ENCODE results near the gene STYXL1. TPM values are rescaled to one million over a fixed set of nuclear protein-coding genes. Genes with fewer than 3 reads are reported as not detected.
"Not testable (repeated sequence)": the region's sequence is repeated elsewhere in the genome, so short reads cannot be mapped to it uniquely, and the experiment has no call there.

The STYXL1 gene
- total RNA-seq, 3 donors from 2014 or later: 27.5 to 38.3 (median 28.3) TPM

GRCh38 chr7:76054123-76055120, 6.6 kb upstream of the STYXL1 start:
- peak overlapping the region; percentile 4 to 29 for H3K27ac ChIP-seq
- TF ChIP-seq CTCF (IDR thresholded peaks at IDR 0.05) (no peak), POLR2AphosphoS5 (IDR thresholded peaks at IDR 0.05) (no peak), POLR2A (IDR thresholded peaks at IDR 0.05) (no peak)
- no peaks in the 10 kb centered on the region for H3K4me1 ChIP-seq
- H3K9me3 ChIP-seq: no peaks in the 10 kb centered on the region
- no peaks in the 10 kb centered on the region for H3K27me3 ChIP-seq
- peaks cover 21% of the 10 kb centered on the region for H3K36me3 ChIP-seq
- intact Hi-C loops (cut with DNase I; ENCODE audit: low total_unique reads): no loop called here
- no peak overlapping the region for H3K4me3 ChIP-seq
- peak in 1 of 2 donors; percentile 22 for DNase-seq (ENCODE audit: low spot score in 2 of 2)

GRCh38 chr7:76053461-76053860, 5.7 kb upstream of the STYXL1 start:
- no peak overlapping the region for H3K4me3 ChIP-seq
- no peaks in the 10 kb centered on the region for H3K4me1 ChIP-seq
- no peak for TF ChIP-seq POLR2A (IDR thresholded peaks at IDR 0.05)
- TF ChIP-seq POLR2AphosphoS5 (IDR thresholded peaks at IDR 0.05): no peak
- no peak for TF ChIP-seq CTCF (IDR thresholded peaks at IDR 0.05)
- peaks cover 13% of the 10 kb centered on the region for H3K36me3 ChIP-seq
- H3K27me3 ChIP-seq: no peaks in the 10 kb centered on the region
- peak overlapping the region in 1 of 2 donors; percentile 3 for H3K27ac ChIP-seq
- no peak for DNase-seq (ENCODE audit: low spot score in 2 of 2)
- intact Hi-C loops (cut with DNase I; ENCODE audit: low total_unique reads): no loop called here
- H3K9me3 ChIP-seq: no peaks in the 10 kb centered on the region

- DNase-seq (ENCODE audit: low spot score in 2 of 2); H3K36me3 ChIP-seq; H3K27me3 ChIP-seq; H3K4me3 ChIP-seq; intact Hi-C loops (cut with DNase I; ENCODE audit: low total_unique reads); H3K9me3 ChIP-seq; H3K27ac ChIP-seq; H3K4me1 ChIP-seq: not testable (repeated sequence)
Measured at GRCh38 chr7:76052681-76053080, 4.9 kb upstream of the STYXL1 start.

- Histone ChIP-seq H3K27me3 (no peaks in the 10 kb centered on the region), H3K4me1 (peaks cover 0 to 4% of the 10 kb centered on the region in 2 donors), H3K4me3 (no peak overlapping the region), H3K9me3 (no peaks in the 10 kb centered on the region), H3K36me3 (no peaks in the 10 kb centered on the region), H3K27ac (peak overlapping the region in 1 of 2 donors; percentile 13)
- TF ChIP-seq POLR2AphosphoS5 (IDR thresholded peaks at IDR 0.05) (no peak), POLR2A (IDR thresholded peaks at IDR 0.05) (no peak), CTCF (IDR thresholded peaks at IDR 0.05) (no peak)
- no peak for DNase-seq (ENCODE audit: low spot score in 2 of 2)
- intact Hi-C loops (cut with DNase I; ENCODE audit: low total_unique reads): no loop called here
Measured at GRCh38 chr7:76051840-76052239, 4.0 kb upstream of the STYXL1 start.

GRCh38 chr7:76050545-76050944, 2.7 kb upstream of the STYXL1 start:
- no peaks in the 10 kb centered on the region for H3K27me3 ChIP-seq
- H3K36me3 ChIP-seq: no peaks in the 10 kb centered on the region
- TF ChIP-seq CTCF (IDR thresholded peaks at IDR 0.05) (no peak), POLR2AphosphoS5 (IDR thresholded peaks at IDR 0.05) (no peak), POLR2A (IDR thresholded peaks at IDR 0.05) (no peak)
- no peak for DNase-seq (ENCODE audit: low spot score in 2 of 2)
- H3K4me1 ChIP-seq: peaks cover 0 to 7% of the 10 kb centered on the region in 2 donors
- intact Hi-C loops (cut with DNase I; ENCODE audit: low total_unique reads): no loop called here
- no peak overlapping the region for H3K27ac ChIP-seq
- no peak overlapping the region for H3K4me3 ChIP-seq
- H3K9me3 ChIP-seq: no peaks in the 10 kb centered on the region

Measured in breast epithelium (tissue), 4 donors.